PFSK-1 (cell line): ENCODE results near the gene SLC6A9.

ENCODE experiments used
- FOXP2 ChIP-seq: optimal IDR thresholded peaks from 2 replicates; pipeline ENCODE3; 2011; ENCODE audit warnings: borderline replicate concordance, control low read depth, inconsistent platforms; ENCODE audit not compliant: insufficient read depth; ENCODE audit errors: extremely low read length, extremely low read depth
- POLR2AphosphoS5 ChIP-seq: IDR thresholded peaks from 2 replicates; pipeline ENCODE4 v1.6.1; 2012; ENCODE audit warnings: low read depth, mild to moderate bottlenecking, control low read depth, low read length, moderate library complexity
- REST ChIP-seq, 2 experiments: IDR thresholded peaks; 2 replicates each; pipeline versions ENCODE4 v1.6.1 to v1.8.0; 2011 to 2012; ENCODE audit warnings: low read depth in 2 of 2, low read length in 2 of 2, control low read depth in 1 of 2, inconsistent platforms in 1 of 2, mild to moderate bottlenecking in 1 of 2, moderate library complexity in 1 of 2; ENCODE audit not compliant: insufficient read depth in 1 of 2
- SIN3A ChIP-seq: IDR thresholded peaks from 2 replicates; pipeline ENCODE4 v1.6.1; 2012; ENCODE audit warnings: mild to moderate bottlenecking, low read length, moderate library complexity, borderline replicate concordance; ENCODE audit not compliant: insufficient read depth
- TAF1 ChIP-seq: IDR thresholded peaks from 2 replicates; pipeline ENCODE4 v1.6.1; 2012; ENCODE audit warnings: low read length, control low read depth, borderline replicate concordance; ENCODE audit not compliant: insufficient read depth

The SLC6A9 gene

DNA sequence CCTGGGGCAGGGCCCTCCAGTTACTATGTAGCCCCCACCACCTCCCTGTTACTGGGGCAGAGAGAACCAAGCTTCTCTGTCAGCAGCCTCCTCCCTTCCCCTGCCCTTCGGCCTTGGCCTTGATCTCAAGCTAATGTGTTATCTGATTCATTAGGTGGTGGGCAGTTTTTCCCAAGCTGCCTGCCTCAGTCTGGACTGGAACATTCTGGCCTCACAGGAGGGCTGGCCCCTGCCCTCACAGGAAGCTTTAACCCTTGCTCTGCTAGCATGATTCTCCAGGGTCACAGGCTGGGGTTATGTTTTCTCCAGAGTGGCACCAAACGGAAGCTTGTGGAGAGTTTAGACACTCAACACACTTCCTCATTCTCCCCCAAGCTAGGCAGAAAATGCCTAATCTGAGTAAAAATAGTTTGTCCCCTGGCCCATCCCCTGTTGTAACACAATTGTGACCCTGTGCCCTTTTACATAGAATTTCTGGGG lies 37.2 kb upstream of the SLC6A9 start:
- TF ChIP-seq FOXP2: no peak

- TF ChIP-seq FOXP2 (no peak), SIN3A (no peak), REST (IDR thresholded peaks at IDR 0.05; ENCODE audit: insufficient read depth in 1 of 2, low read depth in 2 of 2, low read length in 2 of 2) (no peak), TAF1 (no peak)
Measured at GRCh38 chr1:44067266-44068250, 36.3 kb upstream of the SLC6A9 start.

DNA sequence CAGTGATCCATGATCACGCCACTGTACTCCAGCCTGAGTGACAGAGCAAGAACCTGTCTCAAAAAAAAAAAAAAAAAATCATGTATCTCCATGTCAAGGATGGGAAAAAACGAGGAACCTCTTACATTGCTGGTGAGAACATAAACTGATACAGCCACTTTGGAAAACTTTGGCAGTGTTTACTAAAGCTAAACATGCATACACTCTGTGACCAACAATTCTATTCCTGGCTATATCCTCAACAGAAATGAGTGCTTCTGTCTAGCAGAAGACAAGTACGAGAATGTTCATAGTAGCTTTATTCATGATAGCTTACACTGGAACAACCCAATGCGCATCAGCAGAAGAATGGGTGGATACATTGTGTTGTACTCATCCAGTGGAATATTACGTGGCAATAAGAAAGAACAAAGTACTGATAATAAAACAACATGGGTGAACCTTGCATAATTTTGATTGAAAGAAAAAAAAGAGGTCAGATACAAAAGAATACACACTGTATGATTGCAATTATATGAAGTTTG lies 31.5 kb upstream of the SLC6A9 start:
- TF ChIP-seq POLR2AphosphoS5 (no peak), FOXP2 (no peak), REST (IDR thresholded peaks at IDR 0.05; ENCODE audit: insufficient read depth in 1 of 2, low read depth in 2 of 2, low read length in 2 of 2) (no peak), TAF1 (no peak), SIN3A (no peak)

- TF ChIP-seq TAF1 (no peak), POLR2AphosphoS5 (no peak), REST (IDR thresholded peaks at IDR 0.05; ENCODE audit: insufficient read depth in 1 of 2, low read depth in 2 of 2, low read length in 2 of 2) (no peak), SIN3A (no peak), FOXP2 (no peak)
Measured at GRCh38 chr1:44061857-44062256, 30.6 kb upstream of the SLC6A9 start.

DNA sequence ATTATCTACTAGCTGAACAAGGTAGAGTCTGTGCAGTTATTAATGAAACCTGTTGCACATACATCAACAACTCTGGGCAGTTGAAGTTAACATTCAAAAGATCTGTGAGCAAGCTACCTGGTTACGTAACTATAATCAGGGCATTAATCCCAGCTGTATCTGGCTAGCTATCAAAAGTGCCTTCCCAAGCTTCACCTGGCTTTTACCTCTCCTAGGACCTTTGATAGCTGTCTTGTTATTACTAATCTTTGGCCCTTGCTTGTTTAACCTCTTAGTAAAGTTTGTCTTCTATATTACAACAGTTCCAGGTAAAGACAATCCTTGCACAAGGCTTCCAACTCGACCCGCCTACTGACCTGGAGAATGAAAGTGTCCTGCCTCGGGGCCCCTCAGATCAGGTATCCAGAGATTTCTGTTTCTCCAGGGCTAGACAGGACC lies 29.6 kb upstream of the SLC6A9 start:
- no peak for TF ChIP-seq FOXP2
- TF ChIP-seq SIN3A: no peak
- no peak for TF ChIP-seq POLR2AphosphoS5
- no peak for TF ChIP-seq TAF1
- TF ChIP-seq REST (IDR thresholded peaks at IDR 0.05; ENCODE audit: insufficient read depth in 1 of 2, low read depth in 2 of 2, low read length in 2 of 2): no peak
